K562 (cell line): ENCODE measurements around the gene ATRIP. TPM values are rescaled to one million over a fixed set of nuclear protein-coding genes. Genes with fewer than 3 reads are reported as not detected.
A peak's percentile ranks its signal among the peaks of the same experiment; 100 is the strongest.

Source experiments
- ATAC-seq: fragments of 200-7000 bp; cut with Tn5 transposase; 3 replicates; pipeline ENCODE4 v1.9.1; 2020; ENCODE audit warnings: moderate library complexity
- BruUV-seq: library from RNA; stranded (reverse); fragments of 400-500 nt; replicated peaks from 2 replicates; lab custom pipeline; 2021; lab: Mats Ljungman, UMichigan
- CTCF ChIA-PET: fragments of 300-600 bp; formaldehyde crosslinking; extraction: SDS; loops from one replicate; lab custom pipeline; 2021; ENCODE audit warnings: low intra/inter-chr PET ratio; lab: Yijun Ruan, JAX
- POLR2A ChIA-PET: fragments of 300-600, 350-650 bp; sonication (Branson Sonifier 250); formaldehyde crosslinking; extraction: SDS; loops from one replicate; lab custom pipeline; 2021; ENCODE audit warnings: antibody characterized with exemption, inconsistent platforms; lab: Yijun Ruan, JAX
- DNase-seq, 4 experiments: peaks; one replicate each; pipeline versions ENCODE4 v3.0.0 to v3.0.0-alpha.2; 2011 to 2018; ENCODE audit warnings: low spot score in 3 of 4, mixed read lengths in 3 of 4; ENCODE audit errors: extremely low read depth in 1 of 4
- FAIRE-seq: peaks from 2 replicates; lab custom pipeline; 2011; peaks lifted over from hg19 to GRCh38; lab: Jason Lieb, UNC
- H2AFZ ChIP-seq: 2 replicates; pipeline ENCODE4 v1.6.0; 2011; ENCODE audit warnings: low read depth, low read length, control low read depth, inconsistent platforms
- H3K27ac ChIP-seq: fragments of 200-600 bp; 3 replicates; pipeline ENCODE4 v1.8.0; 2011; ENCODE audit warnings: low read depth, mild to moderate bottlenecking, control low read depth, inconsistent platforms, low read length, moderate library complexity, mixed read lengths; ENCODE audit errors: extremely low read depth
- H3K27me3 ChIP-seq, 2 experiments: fragments of 300-600 bp in 1 of 2; 2 replicates in 1 of 2; 3 replicates in 1 of 2; pipeline versions ENCODE4 v1.6.0 to v1.8.0; 2011; ENCODE audit warnings: inconsistent platforms in 2 of 2, low read length in 2 of 2, mild to moderate bottlenecking in 1 of 2, mixed read lengths in 1 of 2, moderate library complexity in 1 of 2; ENCODE audit not compliant: control insufficient read depth in 2 of 2, insufficient read depth in 2 of 2
- H3K36me3 ChIP-seq: fragments of 300-600 bp; 3 replicates; pipeline ENCODE4 v1.8.0; 2011; ENCODE audit warnings: mild to moderate bottlenecking, low read length, inconsistent platforms; ENCODE audit not compliant: control insufficient read depth, insufficient read depth
- H3K4me1 ChIP-seq, 2 experiments: fragments of 200-600 bp in 1 of 2; replicated peaks in 1 of 2; 2 replicates in 1 of 2; 3 replicates in 1 of 2; pipeline versions ENCODE4 v1.5.1 to v1.8.0; 2011; ENCODE audit warnings: inconsistent platforms in 2 of 2, low read length in 2 of 2, mild to moderate bottlenecking in 1 of 2, mixed read lengths in 1 of 2, moderate library complexity in 1 of 2; ENCODE audit not compliant: control insufficient read depth in 2 of 2, insufficient read depth in 2 of 2
- H3K4me2 ChIP-seq: 2 replicates; pipeline ENCODE4 v1.6.1; 2011; ENCODE audit warnings: low read length, control low read depth, inconsistent platforms, mixed read lengths; ENCODE audit not compliant: insufficient read depth
- H3K4me3 ChIP-seq: fragments of 200-600 bp; sonication (generic), shearing (Covaris generic); 2 replicates; pipeline ENCODE4 v1.5.1; 2016; ENCODE audit warnings: control low read depth, inconsistent platforms
- H3K79me2 ChIP-seq: fragments of 200-600 bp; 3 replicates; pipeline ENCODE4 v1.8.0; 2011; ENCODE audit warnings: low read length, inconsistent platforms; ENCODE audit not compliant: control insufficient read depth, insufficient read depth
- H3K9ac ChIP-seq, 2 experiments: 2 replicates each; pipeline versions ENCODE4 v1.6.0 to v1.6.1; 2011; ENCODE audit warnings: low read depth in 2 of 2, low read length in 2 of 2, control low read depth in 1 of 2, inconsistent platforms in 1 of 2, mild to moderate bottlenecking in 1 of 2, mixed read lengths in 1 of 2; ENCODE audit not compliant: insufficient read depth in 1 of 2
- H3K9me1 ChIP-seq: one replicate; pipeline ENCODE4 v1.6.0; 2011; ENCODE audit warnings: inconsistent platforms, mild to moderate bottlenecking, low read length, moderate library complexity; ENCODE audit not compliant: control insufficient read depth, insufficient read depth
- H3K9me3 ChIP-seq: replicated peaks from 2 replicates; pipeline ENCODE4 v1.5.1; 2011; ENCODE audit warnings: low read depth, low read length, inconsistent platforms; ENCODE audit not compliant: control insufficient read depth, insufficient read depth
- H4K20me1 ChIP-seq: replicated peaks from 2 replicates; pipeline ENCODE4 v1.6.1; 2011; ENCODE audit warnings: low read length, inconsistent platforms, mixed read lengths; ENCODE audit not compliant: control insufficient read depth, insufficient read depth
- BCL6 ChIP-seq: fragments of 250-450 bp; sonication (Bioruptor Pico); IDR thresholded peaks from 2 replicates; pipeline ENCODE4 v1.4.0; 2020
- CREB1 ChIP-seq, 2 experiments: sonication (generic) in 1 of 2; formaldehyde crosslinking in 1 of 2; IDR thresholded peaks; 2 replicates each; pipeline versions ENCODE4 v1.6.1 to v1.8.0; 2012 to 2022; ENCODE audit warnings: inconsistent platforms in 1 of 2, mild to moderate bottlenecking in 1 of 2, missing genetic modification reagents in 1 of 2, moderate library complexity in 1 of 2
- ESRRA ChIP-seq: fragments of 450-650 bp; IDR thresholded peaks from 2 replicates; pipeline ENCODE4 v1.6.1; 2014; ENCODE audit warnings: low read depth, mild to moderate bottlenecking, moderate library complexity, borderline replicate concordance
- ZNF23 ChIP-seq: fragments of 250-450 bp; sonication (Bioruptor Pico); IDR thresholded peaks from 2 replicates; pipeline ENCODE4 v1.4.0; 2020; ENCODE audit warnings: mild to moderate bottlenecking
- WGBS: fragments of 100-300 bp; shearing (Covaris generic); methylation state at CpG from one replicate; pipeline ENCODE4 v1.1.6; 2016; ENCODE audit warnings: low coverage, mixed read lengths; ENCODE audit not compliant: insufficient coverage; ENCODE audit errors: missing lambda C conversion rate; 5-methylcytosine and 5-hydroxymethylcytosine counted together
- in situ Hi-C: fragments of 300-500 bp; cut with MboI; formaldehyde crosslinking; loops from 4 replicates; pipeline ENCODE4 v1.15.0; 2018; ENCODE audit warnings: inconsistent platforms, mixed read lengths
- intact Hi-C: fragments of 100-400 bp; cut with micrococcal nuclease; formaldehyde crosslinking; loops from 2 replicates; pipeline ENCODE4 v1.14.2; 2022
- polyA plus RNA-seq, 8 experiments: library from polyadenylated mRNA; depleted of rRNA in 4 of 8; stranded (reverse) in 5 of 8; unstranded in 3 of 8; fragments of >200 nt; fragmentation: Nextera tagmentation in 2 of 8; fragmentation: Illumina TruSeq in 1 of 8; extraction: Ambion mirVana in 2 of 8; extraction: Trizol in 1 of 8; gene quantifications; 2 replicates each; pipeline versions ENCODE4 v1.2.1 to v1.2.3, GENCODE V29; 2011 to 2014; ENCODE audit warnings: inconsistent platforms in 1 of 8, missing spikeins in 1 of 8
- total RNA-seq, 7 experiments: library from RNA; depleted of rRNA in 6 of 7; stranded (reverse); fragments of >200 nt in 6 of 7; fragmentation: Illumina TruSeq in 2 of 7; extraction: Trizol in 2 of 7; gene quantifications; 2 replicates each; pipeline versions ENCODE4 v1.2.1 to v1.2.3, GENCODE V29; 2011 to 2021; ENCODE audit warnings: low replicate concordance in 1 of 7

ATRIP gene
- total and polyA plus RNA-seq, 9 of the 15 experiments (the other 6 are each of a cell fraction or from before 2014, with no cell fraction given), result 1.7 to 15.7 (median 10.5) TPM

DNA sequence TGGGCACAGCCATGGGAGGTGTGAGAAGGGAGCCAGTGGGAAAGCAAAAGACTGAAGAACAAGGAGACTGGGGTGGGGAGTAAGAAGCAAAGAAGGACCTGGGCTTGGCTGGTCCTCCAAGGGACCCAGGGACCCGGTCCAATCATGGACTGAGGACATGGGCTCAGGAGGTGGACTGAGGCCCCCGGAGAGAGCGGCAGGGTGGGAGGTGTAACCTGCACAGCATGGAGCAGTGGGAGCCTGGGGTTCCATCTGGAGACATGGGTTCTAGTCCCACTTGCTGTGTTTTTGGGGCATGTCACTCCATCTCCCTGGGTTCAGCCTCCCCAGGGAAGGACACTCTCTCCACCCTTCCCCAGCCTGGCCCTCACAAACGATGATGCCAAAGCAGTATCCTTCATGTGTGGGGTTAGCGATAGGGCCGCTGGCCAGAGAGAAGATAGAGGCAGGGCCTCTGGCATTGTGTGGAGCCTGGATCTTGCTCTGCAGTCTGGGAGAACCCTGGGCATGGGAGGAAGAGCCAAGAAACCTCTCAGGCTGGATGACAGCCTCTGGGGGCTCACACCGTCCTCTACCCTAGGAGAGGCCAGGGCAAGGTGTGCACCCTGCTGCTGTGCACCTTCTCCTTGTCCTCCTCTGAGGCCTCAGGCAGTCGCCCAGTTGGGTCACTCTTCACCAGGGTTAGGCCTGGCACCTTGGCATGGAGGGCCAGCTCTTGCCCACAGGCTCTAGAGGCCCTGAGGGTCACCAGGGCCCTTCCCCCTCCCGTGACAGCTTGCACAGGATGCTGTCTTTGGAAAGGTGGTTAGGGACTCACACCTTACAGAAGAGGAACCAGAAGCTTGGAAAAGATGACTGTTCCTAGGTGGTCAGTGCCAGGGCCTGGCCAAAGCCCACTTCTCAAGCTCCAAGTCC, 48.5 kb upstream of the ATRIP start (continued):
- TF ChIP-seq ZNF23 (CRISPR knock-in tag) (no peak), BCL6 (CRISPR knock-in tag) (no peak)

GRCh38 chr3:48398701-48399386, 47.7 kb upstream of the ATRIP start:
- no peaks in the 10 kb centered on the region for H3K27me3 ChIP-seq
- H3K4me3 ChIP-seq, result no peak overlapping the region
- no peaks in the 10 kb centered on the region for H3K9me1 ChIP-seq
- FAIRE-seq (no peak), ATAC-seq (peak; percentile 27; the same call in 2 of the 3 replicates), DNase-seq (peak in 3 of 4 experiments; percentile 8 to 14 (median 8))
- BruUV-seq, result no TSS peak
- peak overlapping the region in 1 of 2 experiments; percentile 64; a peak in 2 of 4 replicates for H3K9ac ChIP-seq
- H2AFZ ChIP-seq, result no peak overlapping the region
- H3K36me3 ChIP-seq, result no peaks in the 10 kb centered on the region
- CTCF ChIA-PET, result no interaction called here
- intact Hi-C loops, result no loop called here
- POLR2A ChIA-PET, result interaction anchor here (0.6 kb wide), 1 partner anchor 24 kb away, joined by 3 read pairs; no protein-coding TSS in a partner anchor
- peaks cover 0 to 7% of the 10 kb centered on the region in 2 experiments; a peak in 1 of 5 replicates for H3K4me1 ChIP-seq
- no peaks in the 10 kb centered on the region for H3K79me2 ChIP-seq
- in situ Hi-C loops, result no loop called here
- no peak overlapping the region for H3K4me2 ChIP-seq
- WGBS, result 9% methylated on average over 9 of the region's 11 CpGs
- H4K20me1 ChIP-seq, result no peaks in the 10 kb centered on the region
- H3K9me3 ChIP-seq, result no peaks in the 10 kb centered on the region
- H3K27ac ChIP-seq, result no peak overlapping the region
- 0 out of 2 replicates have a peak, but pooled peaks have one; percentile 24 for TF ChIP-seq ESRRA
- no peak for TF ChIP-seq CREB1 (IDR thresholded peaks at IDR 0.05)
- no peak for TF ChIP-seq CREB1 (CRISPR knock-in tag; IDR thresholded peaks at IDR 0.05)
- TF ChIP-seq, all 486 proteins: peak for 1
